IPS-18c (cell line): ENCODE measurements around the gene EVA1C.
"Not testable (repeated sequence)": the region's sequence is repeated elsewhere in the genome, so short reads cannot be mapped to it uniquely, and the experiment has no call there.

ENCODE experiments used
- H3K4me3 ChIP-seq: 2 replicates; pipeline ENCODE4 v1.7.0; 2013; ENCODE audit warnings: low read depth, mild to moderate bottlenecking, low read length, moderate library complexity; ENCODE audit not compliant: insufficient read depth
- H3K9me3 ChIP-seq: one replicate; pipeline ENCODE4 v1.6.1; 2013; ENCODE audit warnings: mild to moderate bottlenecking, low read length, moderate library complexity; ENCODE audit not compliant: control insufficient read depth, insufficient read depth

EVA1C gene

GRCh38 chr21:32386195-32386870 is 26.2 kb upstream of the EVA1C start:
- no peak overlapping the region for H3K4me3 ChIP-seq
- H3K9me3 ChIP-seq, result no peaks in the 10 kb centered on the region

GRCh38 chr21:32387151-32387550 is 25.4 kb upstream of the EVA1C start:
- H3K4me3 ChIP-seq, result no peak overlapping the region
- H3K9me3 ChIP-seq, result no peaks in the 10 kb centered on the region

- Histone ChIP-seq H3K9me3 (no peaks in the 10 kb centered on the region), H3K4me3 (no peak overlapping the region)
These were observed 24.2 kb upstream of the EVA1C start for GRCh38 chr21:32388306-32388705.

DNA sequence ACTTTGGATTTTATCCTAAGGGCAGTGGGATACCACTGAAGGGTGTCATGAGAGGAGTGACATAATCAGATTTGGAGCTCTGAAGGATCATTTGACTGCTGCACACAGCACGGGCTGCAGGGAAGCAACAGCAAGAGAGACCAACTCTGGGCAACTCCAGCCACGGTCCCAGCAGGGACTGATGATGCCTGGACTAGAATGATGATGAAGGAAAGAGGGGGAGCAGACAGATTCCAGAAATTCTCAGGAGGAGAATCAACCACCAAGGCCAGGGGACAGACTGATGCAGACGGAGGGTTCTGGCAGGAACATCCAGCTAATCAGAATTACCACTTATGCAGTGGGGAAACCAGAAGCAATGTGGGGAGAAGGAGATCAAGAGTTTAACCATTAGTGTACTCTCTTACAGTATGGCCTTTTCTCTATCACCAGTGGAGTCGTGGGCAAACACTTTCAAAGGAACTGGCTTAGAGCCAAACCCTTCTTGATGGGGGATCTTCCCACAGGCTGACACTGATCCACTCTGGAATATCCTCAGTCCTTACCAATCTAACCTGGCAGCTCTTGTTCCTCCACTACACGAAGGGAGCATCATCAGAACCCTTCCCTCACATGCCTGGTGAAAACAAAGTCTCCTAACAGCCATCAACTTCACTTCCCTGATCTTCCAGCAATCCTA is 23.0 kb upstream of the EVA1C start:
- Histone ChIP-seq H3K9me3 (no peaks in the 10 kb centered on the region), H3K4me3 (no peak overlapping the region)

- not testable (repeated sequence) for H3K4me3 ChIP-seq, H3K9me3 ChIP-seq
These were observed 21.8 kb upstream of the EVA1C start for GRCh38 chr21:32390537-32391224.

DNA sequence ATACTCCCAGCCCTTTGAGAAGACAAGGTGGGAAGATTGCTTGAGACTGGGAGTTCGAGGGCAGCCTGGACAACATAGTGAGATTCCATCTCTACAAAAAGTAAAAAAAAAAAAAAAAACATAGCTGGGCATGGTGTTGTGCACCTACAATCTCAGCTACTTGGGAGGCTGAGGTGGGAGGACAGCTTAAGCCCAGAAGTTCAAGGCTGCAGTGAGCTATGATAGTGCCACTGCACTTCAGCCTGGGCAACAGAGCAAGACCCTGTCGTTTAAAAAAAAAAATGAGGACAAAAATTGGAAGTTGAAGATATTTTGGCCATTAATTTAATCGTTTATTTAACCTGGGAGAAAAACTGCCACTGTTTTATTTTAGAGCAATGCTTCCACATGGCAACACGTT is 20.8 kb upstream of the EVA1C start:
- no peaks in the 10 kb centered on the region for H3K9me3 ChIP-seq
- peak overlapping the region; percentile 99 for H3K4me3 ChIP-seq

DNA sequence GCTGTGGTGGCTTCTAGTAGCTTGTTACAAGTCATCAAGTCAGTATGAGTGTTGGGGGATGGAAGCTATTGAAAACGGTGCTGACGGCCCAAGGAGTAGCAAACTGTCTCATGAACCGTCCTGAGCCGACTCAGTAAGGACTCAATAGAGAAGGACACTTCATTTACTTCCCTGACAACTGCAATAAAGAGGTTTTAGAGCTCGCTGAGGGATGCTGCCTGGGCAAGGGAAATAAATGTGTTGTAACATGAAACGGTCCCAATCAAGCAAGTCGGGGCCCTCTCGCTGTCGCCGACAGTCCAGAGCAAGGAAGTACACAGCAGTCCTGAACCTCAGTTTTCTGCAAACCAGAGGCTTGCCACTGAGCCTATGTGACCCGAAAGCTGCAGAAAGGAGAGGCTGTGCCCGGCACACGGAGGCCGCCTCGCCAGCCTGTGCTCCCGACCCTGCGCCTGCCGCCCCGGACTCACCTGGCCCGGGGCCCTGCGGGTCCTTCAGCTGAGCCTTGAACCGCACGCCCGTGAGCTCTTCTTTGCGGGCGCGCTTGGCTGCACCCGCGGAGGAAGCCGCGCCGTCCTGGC is 20.1 kb upstream of the EVA1C start:
- Histone ChIP-seq H3K4me3 (peak overlapping the region; percentile 99), H3K9me3 (no peaks in the 10 kb centered on the region)

- no peaks in the 10 kb centered on the region for H3K9me3 ChIP-seq
- H3K4me3 ChIP-seq, result peak within 1 kb of the TSS; percentile 99
These were observed 19.4 kb upstream of the EVA1C start, which contains the start of gene URB1 for GRCh38 chr21:32392880-32393676. URB1 (minus strand) TSS chr21:32393012; CDS start chr21:32392910, 102 bp downstream.

GRCh38 chr21:32393677-32394001 is 18.9 kb upstream of the EVA1C start:
- no peaks in the 10 kb centered on the region for H3K9me3 ChIP-seq
- H3K4me3 ChIP-seq, result peak overlapping the region; percentile 99; the same call in 1 of the 2 replicates

- no peaks in the 10 kb centered on the region for H3K9me3 ChIP-seq
- H3K4me3 ChIP-seq, result no peak overlapping the region
These were observed 9.2 kb upstream of the EVA1C start for GRCh38 chr21:32403201-32403777.

DNA sequence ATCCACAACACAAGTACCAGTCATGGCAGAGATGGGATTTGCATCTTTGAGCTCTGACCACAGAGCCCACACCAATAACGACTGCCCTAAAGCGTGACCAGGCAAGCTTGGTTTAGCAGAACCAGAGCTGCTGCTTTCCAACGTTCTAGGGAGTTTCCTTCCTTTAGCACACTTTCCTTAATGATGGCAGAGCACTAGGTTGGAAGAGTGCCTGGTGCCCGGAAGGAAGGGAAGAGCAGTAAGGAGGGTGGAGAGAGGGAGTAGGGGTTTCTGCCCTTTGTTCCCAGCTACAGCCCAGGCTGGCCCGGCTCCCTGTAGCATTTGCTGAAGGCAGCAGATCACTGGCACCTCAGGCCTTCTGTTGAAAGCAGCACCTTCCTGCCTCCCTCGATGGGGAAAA is 6.1 kb upstream of the EVA1C start:
- H3K9me3 ChIP-seq, result no peaks in the 10 kb centered on the region
- H3K4me3 ChIP-seq, result no peak overlapping the region

- H3K9me3 ChIP-seq, result no peaks in the 10 kb centered on the region
These were observed 2.2 kb upstream of the EVA1C start for GRCh38 chr21:32410291-32410690.

DNA sequence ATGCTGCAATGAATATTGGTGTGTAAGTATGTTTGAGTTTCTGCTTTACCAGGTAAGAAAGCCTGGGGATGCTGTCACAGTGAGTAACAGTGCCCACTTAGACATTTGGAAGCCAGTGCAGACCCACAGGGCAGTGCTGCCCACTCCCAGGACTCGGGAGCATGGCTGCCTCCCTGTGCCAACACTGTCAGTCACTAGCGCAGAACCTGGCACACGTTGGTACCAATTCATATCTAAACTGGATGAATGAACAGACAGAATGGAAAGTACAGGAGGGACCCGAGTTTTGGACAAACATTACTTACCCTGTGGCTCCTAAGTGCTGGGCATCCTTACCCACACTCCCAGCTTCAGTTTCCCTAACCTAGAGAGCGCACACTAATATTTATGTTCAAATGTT is 1.6 kb upstream of the EVA1C start:
- no peaks in the 10 kb centered on the region for H3K9me3 ChIP-seq
- H3K4me3 ChIP-seq, result no peak overlapping the region

More at GRCh38 chr21:32410291-32410690, 2.2 kb upstream of the EVA1C start:
- no peak overlapping the region for H3K4me3 ChIP-seq

DNA sequence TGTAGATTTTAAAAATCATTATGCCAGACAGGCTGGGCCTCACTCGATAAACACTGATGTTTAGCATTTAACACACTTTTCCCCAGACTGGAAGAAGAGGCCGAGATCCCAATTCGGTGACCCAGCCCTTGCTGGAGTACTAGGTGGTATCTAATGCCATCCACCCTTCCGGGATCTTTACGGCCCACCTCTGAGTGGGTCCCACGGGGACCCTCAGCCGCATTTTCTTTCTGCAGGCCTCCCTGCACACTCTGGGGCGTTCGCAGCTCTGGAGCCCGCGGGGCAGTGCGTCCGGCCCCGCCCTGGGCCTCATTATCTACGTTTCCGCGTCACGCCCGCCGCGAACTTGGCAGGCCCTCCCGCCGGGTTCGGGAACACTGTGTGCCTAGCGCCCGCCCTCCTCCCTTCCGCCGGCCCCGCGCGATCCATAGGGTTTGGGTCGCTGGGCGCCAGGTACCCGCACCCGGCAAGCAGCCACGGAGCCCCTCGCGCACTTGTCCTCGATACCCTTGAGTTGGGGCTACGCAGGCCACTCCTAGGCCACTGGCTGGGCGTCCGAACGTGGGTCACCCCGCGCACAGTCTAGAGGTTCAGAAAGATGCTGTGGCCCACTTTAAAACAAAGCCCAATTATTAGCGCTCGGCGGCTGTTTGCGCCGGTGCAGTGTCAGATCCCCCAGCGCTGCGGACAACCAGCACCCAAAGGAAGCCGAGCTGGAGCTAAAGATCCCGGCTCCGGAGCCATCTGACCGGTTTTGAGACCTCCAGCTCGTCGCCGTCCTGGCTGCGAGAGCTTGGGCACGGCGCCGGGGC is 950 bp upstream of the EVA1C start:
- H3K4me3 ChIP-seq, result peak overlapping the region; percentile 58
- no peaks in the 10 kb centered on the region for H3K9me3 ChIP-seq

- H3K9me3 ChIP-seq, result no peaks in the 10 kb centered on the region
- H3K4me3 ChIP-seq, result peak overlapping the region; percentile 58
These were observed 554 bp downstream of the EVA1C start for GRCh38 chr21:32413015-32413504.
